GM21528 (cell line): ENCODE data around the gene HIPK2.

Experiments used
- ATAC-seq: cut with Tn5 transposase; IDR thresholded peaks from one replicate; pipeline ENCODE4 v1.9.1; 2021; ENCODE audit warnings: mild to moderate bottlenecking, moderate library complexity; ENCODE audit not compliant: unreplicated experiment, low FRiP score

Gene HIPK2

GRCh38 chr7:139777948-139778841, at the start of gene HIPK2:
Gene HIPK2 (minus strand): TSS chr7:139777998. CDS start chr7:139777623, 375 bp downstream.
- ATAC-seq, result peak; percentile 58

DNA sequence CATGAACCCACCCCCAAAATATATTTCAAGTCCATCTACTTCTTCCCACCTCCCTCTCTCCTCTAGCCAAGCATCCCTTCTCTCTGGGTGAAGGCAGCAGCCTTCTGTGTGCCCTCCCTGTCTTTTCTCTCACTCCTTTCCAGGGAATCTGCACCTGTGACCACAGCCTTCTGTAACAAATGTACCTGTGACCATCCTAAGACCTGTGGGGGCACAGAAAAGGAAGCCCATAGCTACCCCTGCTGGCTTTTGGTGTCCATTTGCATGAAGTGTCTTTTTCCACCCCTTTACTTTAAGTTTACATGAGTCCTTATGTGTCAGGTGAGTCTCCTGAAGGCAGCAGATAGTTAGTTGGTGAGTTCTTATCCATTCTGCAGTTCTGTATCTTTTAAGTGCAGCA, 49.2 kb upstream of the HIPK2 start:
- no peak for ATAC-seq

DNA sequence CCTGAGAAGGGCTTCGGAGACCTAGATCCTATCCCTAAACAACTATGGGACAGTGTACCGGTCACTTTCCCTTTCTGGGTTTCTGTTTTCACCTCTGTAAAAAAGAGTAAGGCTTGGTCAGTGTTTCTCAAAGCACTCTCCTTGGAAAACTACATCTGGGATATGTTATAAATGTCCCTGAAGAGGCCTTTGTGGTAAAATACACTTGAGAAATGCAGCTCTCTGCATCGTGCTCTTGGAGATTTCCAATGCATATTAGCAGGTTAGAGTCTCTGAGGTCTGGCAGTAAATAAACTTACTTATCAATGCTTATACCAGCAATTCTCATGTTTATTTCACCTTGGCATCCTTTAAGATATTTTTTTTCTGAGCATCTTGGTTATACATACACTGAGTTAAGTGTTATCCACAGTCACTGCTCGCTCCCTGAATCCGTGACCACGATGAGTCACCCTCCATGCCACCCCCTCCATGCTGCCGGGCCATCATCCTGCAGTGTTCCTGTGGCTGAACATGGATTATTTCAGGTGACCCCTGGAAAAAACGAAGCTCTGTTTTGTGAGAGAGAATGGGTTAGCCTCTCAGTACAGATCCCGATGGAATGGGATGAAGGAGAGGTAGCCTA, 48.0 kb upstream of the HIPK2 start:
- no peak for ATAC-seq

GRCh38 chr7:139823959-139824521, 46.2 kb upstream of the HIPK2 start:
- ATAC-seq, result no peak

- ATAC-seq, result no peak
These were observed 45.1 kb upstream of the HIPK2 start for GRCh38 chr7:139822855-139823254.

DNA sequence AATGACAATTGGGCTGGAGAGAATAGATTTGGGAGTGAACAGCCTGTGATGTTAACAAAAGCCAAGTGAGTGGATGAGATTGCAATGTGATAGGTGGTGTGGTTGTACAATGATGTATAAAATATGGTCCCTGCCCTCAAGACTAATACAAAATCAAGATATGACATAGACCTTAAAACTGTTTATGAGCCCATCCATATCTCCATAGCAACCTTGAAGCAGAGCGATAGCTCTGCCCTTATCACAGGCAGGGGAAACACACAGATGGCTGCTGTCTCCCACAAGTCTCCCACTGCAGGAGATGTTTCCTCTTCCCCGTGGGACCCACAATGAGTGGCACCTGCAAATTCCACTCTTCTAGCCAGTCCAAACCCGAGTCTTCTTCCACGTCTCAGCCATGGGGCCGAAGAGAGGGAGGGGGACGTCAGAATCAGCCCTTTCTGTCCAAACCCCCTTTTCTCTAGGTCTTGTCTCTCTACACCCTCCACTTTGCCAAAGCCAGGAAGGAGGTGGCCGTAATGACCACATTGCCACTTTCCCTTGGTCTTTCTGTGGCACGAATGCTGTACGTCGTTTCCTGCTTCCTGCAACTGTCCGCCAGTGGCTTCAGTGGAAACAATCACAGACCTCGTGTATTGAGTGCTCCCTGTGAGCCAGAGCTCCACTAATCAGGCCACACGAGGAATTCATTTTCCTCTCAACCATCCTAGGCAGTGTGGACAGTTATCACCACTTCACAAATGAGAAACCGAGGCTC, 43.7 kb upstream of the HIPK2 start:
- no peak for ATAC-seq

GRCh38 chr7:139820089-139820488, 42.3 kb upstream of the HIPK2 start:
- no peak for ATAC-seq

- ATAC-seq, result no peak
These were observed 39.5 kb upstream of the HIPK2 start for GRCh38 chr7:139817249-139817648.

DNA sequence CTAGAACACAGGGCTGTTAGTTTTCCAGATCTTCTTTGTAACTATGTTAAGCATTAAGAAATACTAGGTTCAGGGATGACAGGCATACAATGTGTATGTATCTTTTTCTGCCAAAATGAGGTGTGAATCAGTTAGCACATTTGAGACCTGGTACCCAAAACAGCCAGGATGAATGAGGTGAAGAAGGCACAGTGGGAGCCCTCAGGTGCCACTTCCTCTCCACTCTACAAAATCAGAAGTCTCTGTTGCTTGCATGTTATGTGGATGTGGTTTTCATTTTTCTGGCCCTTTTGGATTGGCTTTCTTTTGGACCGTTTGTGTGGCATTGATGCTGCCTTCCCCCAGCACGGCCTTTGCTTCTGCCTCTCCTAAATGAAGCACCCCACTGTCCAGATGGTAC, 35.9 kb upstream of the HIPK2 start:
- ATAC-seq, result no peak

DNA sequence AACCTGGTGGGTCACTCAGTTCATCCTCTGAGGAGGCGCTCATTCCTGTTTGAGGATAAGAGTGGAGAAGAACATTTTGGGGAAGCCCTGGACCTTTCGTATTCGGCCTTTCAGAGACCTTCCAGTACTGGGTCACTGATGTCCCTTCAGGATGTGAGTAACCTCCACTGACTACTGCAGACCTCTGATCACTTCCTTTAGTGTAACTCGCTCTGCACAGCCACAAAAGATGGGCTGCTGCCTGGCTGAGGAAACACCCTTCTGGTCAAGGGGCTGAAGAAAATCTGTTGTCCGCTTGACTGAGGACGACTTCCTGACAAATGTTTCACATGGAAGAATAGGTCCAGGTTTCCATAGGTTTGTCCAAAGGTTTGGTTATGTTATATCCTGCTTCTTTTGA, 35.4 kb upstream of the HIPK2 start:
- ATAC-seq, result no peak

- no peak for ATAC-seq
These were observed 33.3 kb upstream of the HIPK2 start for GRCh38 chr7:139811066-139811465.

DNA sequence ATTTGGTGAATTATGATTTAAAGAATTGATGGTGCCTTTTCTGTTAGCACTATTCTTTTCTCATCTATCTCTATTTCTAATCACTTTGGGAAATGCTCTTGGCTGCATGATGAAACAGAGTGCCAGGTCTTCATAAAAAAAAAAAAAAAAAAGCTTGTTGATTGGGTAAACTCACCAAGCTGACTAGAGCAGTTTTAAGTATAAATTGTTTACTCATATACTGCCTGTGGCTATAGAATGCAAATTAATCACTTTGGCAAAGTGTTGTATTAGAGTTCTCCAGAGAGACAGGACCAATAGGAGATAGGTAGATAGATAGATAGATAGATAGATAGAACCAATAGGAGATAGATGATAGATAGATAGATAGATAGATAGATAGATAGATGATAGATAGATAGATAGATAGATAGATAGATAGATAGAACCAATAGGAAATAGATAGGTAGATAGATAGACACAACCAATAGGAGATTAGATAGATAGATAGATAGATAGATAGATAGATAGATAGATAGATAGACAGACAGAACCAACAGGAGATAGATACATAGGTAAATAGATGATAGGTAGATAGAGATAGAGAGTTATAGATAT, 31.1 kb upstream of the HIPK2 start:
- no peak for ATAC-seq

DNA sequence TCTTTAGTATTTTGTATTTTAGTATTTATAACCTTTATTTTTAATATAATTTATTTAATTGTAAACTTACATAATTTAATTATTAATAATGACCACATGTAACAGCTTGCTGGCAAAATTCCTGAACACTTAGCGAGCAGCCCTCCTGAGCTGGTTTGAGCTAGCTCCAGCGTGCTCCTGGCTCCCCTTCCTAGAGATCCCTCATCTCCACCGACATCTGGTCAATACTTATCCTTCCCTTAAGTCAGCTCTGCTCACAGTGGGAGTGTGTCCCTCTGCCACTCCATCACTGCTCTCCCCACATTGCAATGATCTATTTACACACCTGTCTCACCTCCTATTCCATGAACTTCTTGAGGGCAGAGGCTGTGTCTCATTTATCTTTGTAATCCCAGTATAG, 30.6 kb upstream of the HIPK2 start:
- ATAC-seq, result no peak

DNA sequence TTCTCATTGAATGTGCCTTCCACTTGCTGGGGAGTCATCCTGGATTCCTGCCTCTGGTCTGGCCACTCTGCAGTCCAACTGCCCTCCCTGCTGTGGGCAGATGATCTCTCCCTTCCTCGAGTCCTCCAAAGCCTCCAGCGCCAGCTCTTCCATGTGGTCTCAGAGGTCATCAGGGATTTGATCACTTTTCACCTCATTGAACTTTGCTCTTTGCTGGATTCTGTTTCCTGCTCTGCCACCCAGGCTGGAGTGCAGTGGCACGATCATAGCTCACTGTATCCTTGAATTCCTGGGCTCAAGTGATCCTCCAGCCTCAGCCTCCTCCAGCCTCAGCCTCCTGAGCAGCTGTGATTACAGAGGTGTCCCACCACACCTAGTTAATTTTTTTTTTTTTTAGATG, 29.2 kb upstream of the HIPK2 start:
- no peak for ATAC-seq

DNA sequence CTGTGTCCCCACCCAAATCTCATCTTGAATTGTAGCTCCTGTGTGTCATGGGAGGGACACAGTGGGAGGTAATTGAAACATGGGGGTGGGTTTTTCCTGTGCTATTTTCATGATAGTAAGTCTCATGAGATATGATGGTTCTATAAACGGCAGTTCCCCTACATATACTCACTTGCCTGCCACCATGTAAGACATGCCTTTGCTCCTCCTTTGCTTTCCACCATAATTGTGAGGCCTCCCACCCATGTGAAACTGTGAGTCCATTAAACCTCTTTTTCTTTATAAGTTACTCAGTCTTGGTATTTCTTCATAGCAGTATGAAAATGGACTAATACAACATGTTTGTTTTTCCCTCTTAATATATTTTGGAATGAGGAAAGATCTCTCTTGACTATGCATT, 26.8 kb upstream of the HIPK2 start:
- ATAC-seq, result no peak

- no peak for ATAC-seq
These were observed 21.8 kb upstream of the HIPK2 start for GRCh38 chr7:139799586-139799985.

DNA sequence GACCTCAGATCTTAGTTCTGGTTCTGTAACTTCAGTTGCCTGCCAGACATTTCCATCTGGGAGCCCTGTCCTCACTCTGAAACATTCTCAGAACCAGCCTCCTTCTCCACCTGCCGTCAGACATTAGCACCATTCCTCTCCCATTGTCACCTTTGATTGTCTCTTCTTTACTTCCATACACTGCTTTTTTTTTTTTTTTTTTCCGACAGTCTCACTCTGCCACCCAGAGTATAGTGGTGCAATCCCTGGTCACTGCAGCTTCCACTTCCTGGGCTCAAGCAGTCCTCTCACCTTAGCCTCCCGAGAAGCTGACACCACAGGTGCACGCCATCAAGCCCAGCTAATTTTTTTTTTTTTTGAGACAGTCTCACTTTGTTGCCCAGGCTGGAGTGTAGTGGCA, 21.1 kb upstream of the HIPK2 start:
- no peak for ATAC-seq

GRCh38 chr7:139798221-139798620, 20.4 kb upstream of the HIPK2 start:
- no peak for ATAC-seq

GRCh38 chr7:139797607-139798006, 19.8 kb upstream of the HIPK2 start:
- ATAC-seq, result no peak

- ATAC-seq, result no peak
These were observed 13.5 kb upstream of the HIPK2 start for GRCh38 chr7:139791316-139791715.

DNA sequence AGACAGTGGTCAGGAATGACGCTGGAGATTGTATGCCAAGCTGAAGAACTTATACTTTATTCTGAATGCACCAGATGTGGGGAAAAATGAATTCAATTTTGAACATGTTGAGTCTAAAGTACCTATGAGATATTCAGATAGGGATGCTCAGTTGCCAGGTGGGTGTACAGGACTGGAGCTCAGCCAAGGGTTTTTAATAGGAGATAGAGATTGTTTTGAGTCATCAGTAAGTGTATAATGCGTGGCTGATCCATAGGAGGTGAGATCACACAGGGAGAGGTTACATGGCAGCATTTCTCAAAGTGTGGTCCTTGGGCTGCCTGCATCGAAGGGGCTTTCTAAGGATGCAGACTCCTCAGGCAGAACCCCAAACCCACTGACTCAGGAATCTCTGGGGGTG, 6.8 kb upstream of the HIPK2 start:
- no peak for ATAC-seq
